ENCODE results near the gene ACTRT2.

ACTRT2 gene

DNA sequence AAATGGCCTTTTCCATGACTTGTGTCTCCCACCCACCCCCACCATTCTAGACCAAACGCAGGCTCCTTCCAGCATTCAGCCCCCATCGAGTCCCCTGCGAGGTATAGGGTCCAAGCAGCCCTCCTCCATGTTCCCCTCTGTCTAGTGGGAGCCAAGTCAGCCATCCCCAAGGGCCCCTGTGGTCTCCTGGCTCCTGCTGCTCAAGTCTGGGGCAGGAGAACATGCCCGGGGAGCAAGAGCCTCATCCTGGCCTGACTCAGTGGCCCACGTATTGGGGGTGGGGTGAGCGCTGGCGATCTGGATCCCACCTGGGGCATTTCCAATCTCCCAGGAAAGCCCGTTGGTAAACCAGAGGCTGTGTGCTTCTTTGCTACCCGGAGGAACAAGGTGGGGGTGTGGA, 43.6 kb downstream of the ACTRT2 start:
- Histone ChIP-seq H3K27ac (ENCODE audit: insufficient read depth in 1 of 2, low read depth in 1 of 2, low read length in 2 of 2, poor library complexity in 1 of 2, severe bottlenecking in 2 of 2) (no peak overlapping the region), H3K9me3 (ENCODE audit: control extremely low read depth in 1 of 5, control insufficient read depth in 4 of 5, insufficient read depth in 2 of 5, low read depth in 1 of 5, low read length in 4 of 5) (no peaks in the 10 kb centered on the region), H3K4me3 (ENCODE audit: control insufficient read depth in 1 of 7, extremely low read depth in 1 of 7, insufficient read depth in 4 of 7, low read depth in 2 of 7, low read length in 6 of 7) (no peak overlapping the region), H3K27me3 (replicated peaks in 2 of 5; ENCODE audit: control insufficient read depth in 4 of 5, insufficient read depth in 5 of 5, low read length in 4 of 5) (peaks cover 0 to 27% (median 7%) of the 10 kb centered on the region in 5 experiments), H3K4me1 (ENCODE audit: control extremely low read depth in 1 of 4, control insufficient read depth in 4 of 4, insufficient read depth in 4 of 4, low read length in 3 of 4) (peaks cover 0 to 23% (median 19%) of the 10 kb centered on the region in 4 experiments), H3K36me3 (ENCODE audit: control insufficient read depth in 4 of 4, insufficient read depth in 4 of 4, low read length in 3 of 4) (no peaks in the 10 kb centered on the region)
- no peak for DNase-seq
- ChIA-PET POLR2A (no interaction called here), CTCF (no interaction called here)
- WGBS (ENCODE audit: insufficient coverage): 93% methylated on average over 9 of the region's 9 CpGs

DNA sequence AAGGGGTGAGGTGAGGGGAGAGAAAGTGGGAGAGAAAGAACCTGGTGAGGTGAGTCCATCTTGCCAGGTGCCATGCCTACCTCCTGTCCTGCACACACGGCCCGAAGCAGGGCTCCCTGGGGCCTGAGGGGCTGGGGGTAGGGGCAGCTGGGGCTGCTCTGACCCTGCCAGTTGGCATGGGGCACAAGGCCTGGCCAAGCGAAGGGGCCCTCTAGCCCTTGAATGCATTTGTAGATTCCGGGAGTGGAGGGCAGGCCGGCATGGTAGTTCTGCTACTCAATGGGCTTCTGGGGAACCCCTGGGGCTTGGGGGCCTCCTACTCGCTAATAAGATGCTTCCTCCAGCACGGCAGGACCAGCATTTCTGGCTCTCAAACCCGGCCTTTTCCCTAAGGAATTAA, 44.1 kb downstream of the ACTRT2 start:
- WGBS (ENCODE audit: insufficient coverage): 98% methylated on average over 8 of the region's 8 CpGs
- Histone ChIP-seq H3K9me3 (ENCODE audit: control extremely low read depth in 1 of 5, control insufficient read depth in 4 of 5, insufficient read depth in 2 of 5, low read depth in 1 of 5, low read length in 4 of 5) (no peaks in the 10 kb centered on the region), H3K27me3 (replicated peaks in 2 of 5; ENCODE audit: control insufficient read depth in 4 of 5, insufficient read depth in 5 of 5, low read length in 4 of 5) (peaks cover 0 to 27% (median 7%) of the 10 kb centered on the region in 5 experiments), H3K27ac (ENCODE audit: insufficient read depth in 1 of 2, low read depth in 1 of 2, low read length in 2 of 2, poor library complexity in 1 of 2, severe bottlenecking in 2 of 2) (no peak overlapping the region), H3K4me3 (ENCODE audit: control insufficient read depth in 1 of 7, extremely low read depth in 1 of 7, insufficient read depth in 4 of 7, low read depth in 2 of 7, low read length in 6 of 7) (no peak overlapping the region), H3K36me3 (ENCODE audit: control insufficient read depth in 4 of 4, insufficient read depth in 4 of 4, low read length in 3 of 4) (no peaks in the 10 kb centered on the region), H3K4me1 (ENCODE audit: control extremely low read depth in 1 of 4, control insufficient read depth in 4 of 4, insufficient read depth in 4 of 4, low read length in 3 of 4) (peaks cover 0 to 23% (median 19%) of the 10 kb centered on the region in 4 experiments)
- ChIA-PET CTCF (interaction anchor here (0.7 to 2.5 kb wide), 4 partner anchors 215 to 358 kb away, joined by 3 to 9 read pairs (median 3); no protein-coding TSS in a partner anchor), POLR2A (no interaction called here)
- DNase-seq: no peak

DNA sequence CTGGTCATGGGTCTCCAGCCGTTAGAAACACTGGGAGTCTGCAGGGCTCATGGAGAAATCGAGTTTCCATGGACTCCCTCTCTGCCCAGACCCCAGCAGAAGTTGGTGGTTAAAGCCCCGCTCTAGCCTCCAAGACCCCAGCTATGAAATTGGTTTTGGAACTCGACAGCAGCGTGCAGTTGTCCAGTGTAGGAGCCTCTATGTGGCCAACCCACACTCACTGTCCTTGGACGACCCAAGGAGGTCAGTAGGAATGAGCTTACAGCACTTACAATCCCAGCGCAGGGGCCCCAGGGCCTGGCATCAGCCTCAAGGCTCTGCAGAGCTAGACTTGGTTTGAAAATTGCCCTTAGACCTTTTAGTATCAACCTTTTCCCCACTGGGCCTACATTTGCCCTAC, 44.5 kb downstream of the ACTRT2 start:
- Histone ChIP-seq H3K4me3 (ENCODE audit: control insufficient read depth in 1 of 7, extremely low read depth in 1 of 7, insufficient read depth in 4 of 7, low read depth in 2 of 7, low read length in 6 of 7) (no peak overlapping the region), H3K4me1 (ENCODE audit: control extremely low read depth in 1 of 4, control insufficient read depth in 4 of 4, insufficient read depth in 4 of 4, low read length in 3 of 4) (peaks cover 0 to 26% (median 21%) of the 10 kb centered on the region in 4 experiments), H3K27me3 (replicated peaks in 2 of 5; ENCODE audit: control insufficient read depth in 4 of 5, insufficient read depth in 5 of 5, low read length in 4 of 5) (peaks cover 0 to 27% (median 7%) of the 10 kb centered on the region in 5 experiments), H3K36me3 (ENCODE audit: control insufficient read depth in 4 of 4, insufficient read depth in 4 of 4, low read length in 3 of 4) (no peaks in the 10 kb centered on the region), H3K27ac (ENCODE audit: insufficient read depth in 1 of 2, low read depth in 1 of 2, low read length in 2 of 2, poor library complexity in 1 of 2, severe bottlenecking in 2 of 2) (no peak overlapping the region), H3K9me3 (ENCODE audit: control extremely low read depth in 1 of 5, control insufficient read depth in 4 of 5, insufficient read depth in 2 of 5, low read depth in 1 of 5, low read length in 4 of 5) (no peaks in the 10 kb centered on the region)
- POLR2A ChIA-PET: no interaction called here
- CTCF ChIA-PET: interaction anchor here (0.7 to 2.5 kb wide), 4 partner anchors 215 to 358 kb away, joined by 3 to 9 read pairs (median 3); no protein-coding TSS in a partner anchor
- 94% methylated on average over 7 of the region's 7 CpGs for WGBS (ENCODE audit: insufficient coverage)
- no peak for DNase-seq

DNA sequence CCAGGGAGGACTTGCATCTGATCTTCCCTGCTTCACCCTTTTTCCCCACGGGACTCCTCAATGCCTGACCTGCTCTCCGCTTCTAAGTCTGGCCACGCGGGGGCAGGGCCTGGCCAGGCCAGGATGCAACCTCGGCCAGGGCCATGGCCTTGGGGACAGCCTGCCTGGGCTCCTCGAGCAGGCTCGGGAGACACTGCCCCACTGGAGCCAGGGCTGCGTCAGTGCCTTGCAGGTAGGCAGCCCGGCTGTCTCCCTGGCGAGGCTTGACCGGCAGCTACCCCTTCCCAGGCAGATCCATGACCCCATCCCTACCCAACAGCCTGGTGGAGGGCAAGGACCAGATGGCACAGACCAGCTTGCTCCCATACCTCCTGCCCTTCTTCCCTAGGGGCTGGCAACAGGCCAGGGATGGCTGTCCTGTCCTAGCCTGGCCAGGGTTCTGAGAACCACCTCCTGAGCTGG, 45.0 kb downstream of the ACTRT2 start:
- Histone ChIP-seq H3K9me3 (ENCODE audit: control extremely low read depth in 1 of 5, control insufficient read depth in 4 of 5, insufficient read depth in 2 of 5, low read depth in 1 of 5, low read length in 4 of 5) (no peaks in the 10 kb centered on the region), H3K4me1 (ENCODE audit: control extremely low read depth in 1 of 4, control insufficient read depth in 4 of 4, insufficient read depth in 4 of 4, low read length in 3 of 4) (peaks cover 0 to 31% (median 25%) of the 10 kb centered on the region in 4 experiments), H3K27ac (ENCODE audit: insufficient read depth in 1 of 2, low read depth in 1 of 2, low read length in 2 of 2, poor library complexity in 1 of 2, severe bottlenecking in 2 of 2) (no peak overlapping the region), H3K36me3 (ENCODE audit: control insufficient read depth in 4 of 4, insufficient read depth in 4 of 4, low read length in 3 of 4) (no peaks in the 10 kb centered on the region), H3K4me3 (ENCODE audit: control insufficient read depth in 1 of 7, extremely low read depth in 1 of 7, insufficient read depth in 4 of 7, low read depth in 2 of 7, low read length in 6 of 7) (no peak overlapping the region), H3K27me3 (replicated peaks in 2 of 5; ENCODE audit: control insufficient read depth in 4 of 5, insufficient read depth in 5 of 5, low read length in 4 of 5) (peaks cover 0 to 31% (median 7%) of the 10 kb centered on the region in 5 experiments)
- DNase-seq: peak in 1 of 3 donors; percentile 18
- ChIA-PET CTCF (interaction anchor here (0.9 to 2.5 kb wide), 4 partner anchors 214 to 357 kb away, joined by 3 to 9 read pairs (median 3); no protein-coding TSS in a partner anchor), POLR2A (no interaction called here)
- WGBS (ENCODE audit: insufficient coverage): 75% methylated on average over 8 of the region's 11 CpGs

DNA sequence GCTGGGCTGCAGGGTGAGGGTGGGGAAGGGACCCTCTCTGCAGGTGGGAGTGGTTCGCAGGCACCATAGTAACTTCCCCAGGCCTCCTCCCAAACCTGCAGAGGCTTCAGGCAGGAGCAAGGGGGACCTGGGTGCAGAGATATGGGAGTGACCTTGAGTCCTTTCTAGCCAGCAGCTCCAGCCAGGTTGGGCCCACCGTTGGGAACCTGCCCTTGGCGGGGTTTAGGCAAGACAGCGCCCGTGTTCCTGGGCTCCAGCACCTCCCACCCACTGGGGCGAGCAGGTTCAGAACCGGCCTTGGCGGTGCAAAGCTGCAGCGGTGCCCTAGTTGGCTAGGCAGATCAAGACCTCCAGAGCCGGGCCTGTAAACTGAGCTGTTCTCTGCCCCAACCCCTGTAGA, 45.6 kb downstream of the ACTRT2 start:
- H3K27me3 ChIP-seq (replicated peaks in 2 of 5; ENCODE audit: control insufficient read depth in 4 of 5, insufficient read depth in 5 of 5, low read length in 4 of 5): peaks cover 0 to 36% (median 7%) of the 10 kb centered on the region in 5 experiments
- peak overlapping the region in 1 of 7 experiments; percentile 80 for H3K4me3 ChIP-seq (ENCODE audit: control insufficient read depth in 1 of 7, extremely low read depth in 1 of 7, insufficient read depth in 4 of 7, low read depth in 2 of 7, low read length in 6 of 7)
- H3K36me3 ChIP-seq (ENCODE audit: control insufficient read depth in 4 of 4, insufficient read depth in 4 of 4, low read length in 3 of 4): no peaks in the 10 kb centered on the region
- ChIA-PET POLR2A (no interaction called here), CTCF (interaction anchor here (1.3 to 2.5 kb wide), 2 partner anchors 234 to 357 kb away, joined by 3 to 9 read pairs; no protein-coding TSS in a partner anchor)
- no peak overlapping the region for H3K27ac ChIP-seq (ENCODE audit: insufficient read depth in 1 of 2, low read depth in 1 of 2, low read length in 2 of 2, poor library complexity in 1 of 2, severe bottlenecking in 2 of 2)
- DNase-seq: no peak
- WGBS (ENCODE audit: insufficient coverage): 94% methylated on average over 6 of the region's 10 CpGs
- H3K4me1 ChIP-seq (ENCODE audit: control extremely low read depth in 1 of 4, control insufficient read depth in 4 of 4, insufficient read depth in 4 of 4, low read length in 3 of 4): peaks cover 0 to 36% (median 30%) of the 10 kb centered on the region in 4 experiments
- no peaks in the 10 kb centered on the region for H3K9me3 ChIP-seq (ENCODE audit: control extremely low read depth in 1 of 5, control insufficient read depth in 4 of 5, insufficient read depth in 2 of 5, low read depth in 1 of 5, low read length in 4 of 5)

DNA sequence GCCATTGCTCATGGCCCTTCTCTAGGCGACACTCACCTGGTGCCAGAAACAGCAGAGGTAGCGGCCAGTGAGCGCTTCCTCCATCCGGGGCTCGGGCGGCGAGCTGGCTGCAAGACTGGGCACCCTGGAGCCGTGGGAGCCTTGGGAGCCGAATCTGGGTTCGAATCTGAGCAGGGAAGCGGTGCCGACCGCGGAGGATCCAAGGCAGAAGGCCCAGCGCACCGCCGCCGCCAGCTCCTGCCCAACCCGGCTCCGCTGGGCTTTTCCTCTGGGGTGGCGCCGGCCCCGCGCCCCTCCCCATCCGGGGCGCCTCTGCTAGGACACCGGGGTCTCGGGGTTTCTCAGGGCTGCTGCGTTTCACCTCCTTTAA, 46.0 kb downstream of the ACTRT2 start:
- Histone ChIP-seq H3K9me3 (ENCODE audit: control extremely low read depth in 1 of 5, control insufficient read depth in 4 of 5, insufficient read depth in 2 of 5, low read depth in 1 of 5, low read length in 4 of 5) (no peaks in the 10 kb centered on the region), H3K27me3 (replicated peaks in 2 of 5; ENCODE audit: control insufficient read depth in 4 of 5, insufficient read depth in 5 of 5, low read length in 4 of 5) (peaks cover 0 to 40% (median 7%) of the 10 kb centered on the region in 5 experiments), H3K4me1 (ENCODE audit: control extremely low read depth in 1 of 4, control insufficient read depth in 4 of 4, insufficient read depth in 4 of 4, low read length in 3 of 4) (peaks cover 0 to 41% (median 33%) of the 10 kb centered on the region in 4 experiments), H3K36me3 (ENCODE audit: control insufficient read depth in 4 of 4, insufficient read depth in 4 of 4, low read length in 3 of 4) (no peaks in the 10 kb centered on the region), H3K4me3 (ENCODE audit: control insufficient read depth in 1 of 7, extremely low read depth in 1 of 7, insufficient read depth in 4 of 7, low read depth in 2 of 7, low read length in 6 of 7) (peak overlapping the region in 5 of 7 experiments; percentile 40 to 80 (median 59)), H3K27ac (ENCODE audit: insufficient read depth in 1 of 2, low read depth in 1 of 2, low read length in 2 of 2, poor library complexity in 1 of 2, severe bottlenecking in 2 of 2) (no peak overlapping the region)
- WGBS (ENCODE audit: insufficient coverage): 45% methylated on average over 29 of the region's 29 CpGs
- POLR2A ChIA-PET: no interaction called here
- no peak for DNase-seq
- CTCF ChIA-PET: interaction anchor here (1.3 to 2.5 kb wide), 2 partner anchors 234 to 356 kb away, joined by 3 to 9 read pairs; no protein-coding TSS in a partner anchor

All from common myeloid progenitor, CD34-positive (primary cell).